SK-N-SH (cell line): ENCODE results near the gene PCBP3.

Experiments
- RCOR1 ChIP-seq: fragments of 150-350 bp; IDR thresholded peaks from 2 replicates; pipeline ENCODE4 v1.6.1; 2017; ENCODE audit warnings: antibody characterized with exemption, low read length
- RFX5 ChIP-seq: IDR thresholded peaks from 2 replicates; pipeline ENCODE4 v1.6.1; 2012; ENCODE audit warnings: mild to moderate bottlenecking, improper control_type of control experiment, low read length

GRCh38 chr21:45892156-45892915 lies 248.8 kb downstream of the PCBP3 start:
- TF ChIP-seq RCOR1 (no peak), RFX5 (no peak)
